Measurements from ENCODE around the gene SERTAD1. TPM values are rescaled to one million over a fixed set of nuclear protein-coding genes. Genes with fewer than 3 reads are reported as not detected.
A peak's percentile ranks its signal among the peaks of the same experiment; 100 is the strongest.

Gene SERTAD1
- polyA plus RNA-seq, 3 donors: 21.0 to 55.9 (median 21.6) TPM

DNA sequence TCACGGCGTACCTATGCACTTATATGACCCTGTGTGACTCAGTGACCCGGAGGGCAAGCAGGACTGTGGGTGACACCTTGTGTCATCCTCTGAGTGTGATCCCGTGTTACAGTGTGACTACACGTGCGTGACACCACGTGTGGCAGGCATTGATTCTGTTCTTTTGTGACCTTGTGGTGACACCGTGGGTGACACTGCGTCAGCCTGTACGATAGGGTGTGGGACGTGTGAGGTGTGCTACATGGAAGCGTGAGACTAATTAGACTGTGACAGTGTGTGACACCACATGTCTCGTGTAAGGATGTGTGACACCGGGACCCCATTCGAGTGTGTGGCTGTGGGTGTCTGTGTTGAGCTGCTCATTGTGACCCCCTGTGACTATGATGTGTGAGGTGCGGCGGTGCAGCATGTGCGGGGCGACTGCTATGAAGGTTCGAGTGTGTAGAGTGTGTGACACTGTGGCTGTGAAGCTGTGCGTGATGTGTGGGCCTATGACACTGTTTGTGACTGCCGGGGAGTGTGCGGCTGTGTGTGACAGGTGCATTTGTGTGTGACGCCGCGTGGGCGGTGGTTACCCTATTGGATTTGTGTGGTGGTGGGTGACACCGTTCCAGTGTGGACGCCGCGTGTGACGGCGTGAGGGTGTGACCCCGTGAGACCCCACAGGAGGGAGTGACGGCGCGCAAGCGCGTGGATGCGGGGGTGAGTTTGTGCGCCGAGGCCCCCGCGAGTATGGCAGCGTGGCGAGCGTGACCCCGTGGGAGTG lies 40.6 kb upstream of the SERTAD1 start:
- peaks cover 27 to 33% (median 33%) of the 10 kb centered on the region in 3 donors for H3K27me3 Mint-ChIP-seq (ENCODE audit: low read depth in 3 of 3)
- peak overlapping the region in 2 of 3 experiments; percentile 19 to 84 for H3K4me3 ChIP-seq (replicated peaks in 1 of 3; ENCODE audit: low read depth in 2 of 3, low read length in 3 of 3)
- H3K9me3 ChIP-seq (replicated peaks in 1 of 2; ENCODE audit: control insufficient read depth in 1 of 2, insufficient read depth in 1 of 2, low read length in 2 of 2): no peaks in the 10 kb centered on the region
- peak overlapping the region; percentile 72 to 99 (median 95) for H3K27ac Mint-ChIP-seq
- WGBS (ENCODE audit: insufficient coverage): 10% methylated on average over 48 of the region's 48 CpGs
- peak; percentile 96 to 100 (median 98) for DNase-seq
- peaks cover 53% of the 10 kb centered on the region for H3K4me1 Mint-ChIP-seq
- peak overlapping the region; percentile 89 for H3K9ac ChIP-seq (ENCODE audit: insufficient read depth, low read length, poor library complexity, severe bottlenecking)
- H3K36me3 Mint-ChIP-seq: peaks cover 5 to 10% of the 10 kb centered on the region in 2 donors
- H3K79me2 ChIP-seq (ENCODE audit: insufficient read depth, low read length): peaks cover 27% of the 10 kb centered on the region
- H3K4me3 Mint-ChIP-seq: peak overlapping the region; percentile 90 to 96
- peaks cover 50 to 63% of the 10 kb centered on the region in 2 donors for H3K4me1 ChIP-seq (ENCODE audit: control insufficient read depth in 1 of 2, insufficient read depth in 2 of 2, low read length in 2 of 2)
- peaks cover 5% of the 10 kb centered on the region for H4K20me1 ChIP-seq (ENCODE audit: insufficient read depth, low read length)
- peak overlapping the region; percentile 89 for H3K4me2 ChIP-seq (replicated peaks; ENCODE audit: extremely low read depth, low read length, poor library complexity, severe bottlenecking)
- peaks cover 2 to 10% (median 6%) of the 10 kb centered on the region in 7 donors for H3K9me3 Mint-ChIP-seq
- H2AFZ ChIP-seq (ENCODE audit: insufficient read depth, low read depth, low read length, poor library complexity, severe bottlenecking): no peak overlapping the region
- no peak for TF ChIP-seq CTCF (IDR thresholded peaks at IDR 0.05)
- peak overlapping the region; percentile 91 to 96 for H3K27ac ChIP-seq (ENCODE audit: low read depth in 1 of 2, low read length in 2 of 2)
- H3K27me3 ChIP-seq (ENCODE audit: control insufficient read depth in 2 of 2, insufficient read depth in 2 of 2, low read length in 2 of 2): peaks cover 13 to 24% of the 10 kb centered on the region in 2 donors
- H3K36me3 ChIP-seq (replicated peaks in 1 of 2; ENCODE audit: control insufficient read depth in 1 of 2, insufficient read depth in 2 of 2, low read length in 2 of 2): no peaks in the 10 kb centered on the region
- intact Hi-C loops (cut with micrococcal nuclease): loop anchor here (5.0 to 10.0 kb wide), 2 partner anchors 102 to 106 kb away; no protein-coding TSS in a partner anchor

- H3K4me1 Mint-ChIP-seq: peaks cover 60% of the 10 kb centered on the region
- Histone ChIP-seq H3K27me3 (ENCODE audit: control insufficient read depth in 2 of 2, insufficient read depth in 2 of 2, low read length in 2 of 2) (peaks cover 13 to 24% of the 10 kb centered on the region in 2 donors), H3K4me2 (replicated peaks; ENCODE audit: extremely low read depth, low read length, poor library complexity, severe bottlenecking) (peak within 1 kb of the TSS; percentile 89), H3K79me2 (ENCODE audit: insufficient read depth, low read length) (peaks cover 33% of the 10 kb centered on the region), H3K9me3 (replicated peaks in 1 of 2; ENCODE audit: control insufficient read depth in 1 of 2, insufficient read depth in 1 of 2, low read length in 2 of 2) (no peaks in the 10 kb centered on the region), H3K4me1 (ENCODE audit: control insufficient read depth in 1 of 2, insufficient read depth in 2 of 2, low read length in 2 of 2) (peaks cover 57 to 70% of the 10 kb centered on the region in 2 donors), H4K20me1 (ENCODE audit: insufficient read depth, low read length) (peaks cover 5% of the 10 kb centered on the region), H2AFZ (ENCODE audit: insufficient read depth, low read depth, low read length, poor library complexity, severe bottlenecking) (peak within 1 kb of the TSS; percentile 60), H3K27ac (ENCODE audit: low read depth in 1 of 2, low read length in 2 of 2) (peak within 1 kb of the TSS; percentile 91 to 96), H3K36me3 (replicated peaks in 1 of 2; ENCODE audit: control insufficient read depth in 1 of 2, insufficient read depth in 2 of 2, low read length in 2 of 2) (no peaks in the 10 kb centered on the region), H3K9ac (ENCODE audit: insufficient read depth, low read length, poor library complexity, severe bottlenecking) (peak within 1 kb of the TSS; percentile 89), H3K4me3 (replicated peaks in 1 of 3; ENCODE audit: low read depth in 2 of 3, low read length in 3 of 3) (peak within 1 kb of the TSS; percentile 58 to 84 (median 62))
- no peak for TF ChIP-seq CTCF (IDR thresholded peaks at IDR 0.05)
- H3K27ac Mint-ChIP-seq: peak within 1 kb of the TSS; percentile 93 to 99 (median 97)
- DNase-seq: peak; percentile 98 to 99 (median 98)
- peaks cover 26 to 33% (median 31%) of the 10 kb centered on the region in 3 donors for H3K27me3 Mint-ChIP-seq (ENCODE audit: low read depth in 3 of 3)
- peak within 1 kb of the TSS; percentile 90 to 96 for H3K4me3 Mint-ChIP-seq
- under 1% methylated on average over 52 of the region's 54 CpGs for WGBS (ENCODE audit: insufficient coverage)
- intact Hi-C loops (cut with micrococcal nuclease): loop anchor here (2.0 to 10.0 kb wide), 4 partner anchors 21 to 107 kb away; partner anchors contain the start of gene SERTAD3 (in 1 of the 2)
- peaks cover 10% of the 10 kb centered on the region in 2 donors for H3K36me3 Mint-ChIP-seq
- H3K9me3 Mint-ChIP-seq: peaks cover 2 to 10% (median 6%) of the 10 kb centered on the region in 7 donors
Observed at GRCh38 chr19:40465557-40466218, 39.9 kb upstream of the SERTAD1 start, which contains the start of gene BLVRB. BLVRB (minus strand) TSS chr19:40465745; CDS start chr19:40465688, 57 bp downstream.
